ENCODE measurements around the gene TCEAL5.
A peak's percentile ranks its signal among the peaks of the same experiment; 100 is the strongest.
"Not testable (repeated sequence)": the region's sequence is repeated elsewhere in the genome, so short reads cannot be mapped to it uniquely, and the experiment has no call there.

The TCEAL5 gene

DNA sequence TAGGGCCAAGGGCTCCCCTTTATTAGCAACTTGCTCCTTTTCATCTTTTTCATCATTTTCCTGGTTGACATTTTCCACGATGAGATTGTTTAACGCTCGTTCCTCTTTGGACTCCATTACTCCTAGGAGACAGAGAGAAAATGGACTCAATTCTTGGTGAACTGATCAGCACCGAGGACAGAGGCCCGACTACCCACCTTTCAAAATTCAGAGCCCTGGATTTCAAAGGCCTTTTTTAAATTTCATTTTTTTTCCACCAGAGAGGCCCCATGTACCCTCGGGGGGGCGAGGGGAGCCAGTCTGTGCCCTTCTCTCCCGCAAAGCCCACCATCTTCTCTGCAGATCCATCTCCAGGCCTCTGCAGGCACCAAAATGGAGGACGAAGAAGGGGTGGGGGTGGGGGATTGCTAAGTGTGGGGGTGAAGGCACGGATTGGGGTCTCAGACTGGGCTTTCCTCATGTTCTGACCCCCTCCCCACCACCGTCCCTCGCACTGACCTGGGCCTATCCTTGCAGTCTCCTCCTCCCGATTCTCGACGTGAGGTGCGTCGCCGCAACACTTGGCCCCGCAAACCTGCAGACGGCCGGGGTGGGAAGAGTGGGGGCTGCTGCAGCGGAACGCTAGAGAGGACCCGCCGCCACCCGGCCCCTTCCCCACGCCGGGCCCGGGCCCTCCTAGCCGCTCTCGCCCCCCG lies 33.5 kb upstream of the TCEAL5 start:
- Histone ChIP-seq H3K4ac (ENCODE audit: low read length) (no peak overlapping the region), H3K36me3 (replicated peaks in 1 of 2; ENCODE audit: control insufficient read depth in 2 of 2, insufficient read depth in 2 of 2, low read length in 2 of 2) (no peaks in the 10 kb centered on the region), H3K27ac (replicated peaks; ENCODE audit: low read length) (no peak overlapping the region), H4K8ac (ENCODE audit: low read depth, low read length) (no peak overlapping the region), H3K4me3 (ENCODE audit: low read length in 2 of 2) (peak overlapping the region; percentile 64 to 95), H2AFZ (ENCODE audit: low read length) (peak overlapping the region; percentile 88), H3K4me2 (ENCODE audit: insufficient read depth, low read length, poor library complexity, severe bottlenecking) (peak overlapping the region; percentile 57), H3K9ac (ENCODE audit: low read depth, low read length, poor library complexity) (peak overlapping the region; percentile 60), H2BK120ac (ENCODE audit: low read depth, low read length) (no peak overlapping the region), H3K14ac (ENCODE audit: low read length) (peak overlapping the region; percentile 56), H2BK12ac (ENCODE audit: low read length) (no peak overlapping the region), H3K18ac (ENCODE audit: low read length) (no peak overlapping the region), H3K4me1 (ENCODE audit: control insufficient read depth in 2 of 2, insufficient read depth in 1 of 2, low read depth in 1 of 2, low read length in 2 of 2) (no peaks in the 10 kb centered on the region), H4K91ac (ENCODE audit: low read depth, low read length, poor library complexity) (no peak overlapping the region), H2BK5ac (ENCODE audit: low read length) (no peak overlapping the region), H3K79me1 (ENCODE audit: low read depth, low read length) (no peaks in the 10 kb centered on the region), H3K27me3 (ENCODE audit: control insufficient read depth in 3 of 3, insufficient read depth in 3 of 3, low read depth in 1 of 3, low read length in 3 of 3) (peaks cover 0 to 21% (median 0%) of the 10 kb centered on the region in 3 experiments), H3K23ac (ENCODE audit: low read depth, low read length, poor library complexity) (no peak overlapping the region), H2BK15ac (ENCODE audit: low read length) (no peak overlapping the region), H2AK5ac (ENCODE audit: low read depth, low read length) (no peak overlapping the region), H3K9me3 (replicated peaks in 1 of 2; ENCODE audit: control insufficient read depth in 2 of 2, insufficient read depth in 1 of 2, low read depth in 1 of 2, low read length in 2 of 2) (no peaks in the 10 kb centered on the region)
- no CpG with 5 or more reads among the region's 32 CpGs for WGBS, 2 donors (ENCODE audit: extremely low coverage in 2 of 2, insufficient read length in 2 of 2, insufficient replicate concordance in 1 of 2)
- no peak for DNase-seq (ENCODE audit: low spot score)

DNA sequence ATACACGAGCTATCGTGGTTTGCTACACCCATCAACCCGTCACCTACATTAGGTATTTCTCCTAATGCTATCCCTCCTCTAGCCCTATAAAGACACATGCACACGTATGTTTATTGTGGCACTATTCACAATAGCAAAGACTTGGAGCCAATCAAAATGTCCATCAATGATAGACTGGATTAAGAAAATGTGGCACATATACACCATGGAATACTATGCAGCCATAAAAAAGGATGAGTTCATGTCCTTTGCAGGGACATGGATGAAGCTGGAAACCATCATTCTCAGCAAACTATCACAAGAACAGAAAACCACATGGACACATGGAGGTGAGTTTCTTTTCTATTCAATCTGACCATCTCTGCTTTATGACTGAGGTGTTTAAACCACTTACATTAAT lies 29.1 kb upstream of the TCEAL5 start:
- DNase-seq (ENCODE audit: low spot score) = not testable (repeated sequence)

DNA sequence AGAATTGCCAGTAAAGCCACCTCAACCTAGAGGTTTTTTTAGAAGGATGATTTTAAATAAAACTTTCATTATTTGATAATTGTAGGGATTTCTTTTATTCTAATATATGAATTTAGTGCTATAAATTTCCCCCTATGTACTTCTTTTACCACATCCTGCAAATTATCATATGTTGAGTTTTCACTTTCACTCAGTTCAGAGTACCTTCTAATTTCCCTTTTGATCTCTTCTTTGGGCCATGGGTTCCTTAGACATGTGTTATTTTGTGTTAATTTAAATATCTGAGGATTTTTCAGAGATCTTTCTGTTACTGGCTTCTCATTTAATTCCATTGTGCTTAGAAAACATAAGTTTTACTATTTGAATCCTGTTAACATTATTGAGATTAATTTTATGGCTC lies 28.2 kb upstream of the TCEAL5 start:
- Histone ChIP-seq H3K4me2 (ENCODE audit: insufficient read depth, low read length, poor library complexity, severe bottlenecking) (no peak overlapping the region), H3K27me3 (ENCODE audit: control insufficient read depth in 3 of 3, insufficient read depth in 3 of 3, low read depth in 1 of 3, low read length in 3 of 3) (peaks cover 0 to 12% (median 0%) of the 10 kb centered on the region in 3 experiments), H3K79me1 (ENCODE audit: low read depth, low read length) (no peaks in the 10 kb centered on the region), H2AK5ac (ENCODE audit: low read depth, low read length) (no peak overlapping the region), H3K4ac (ENCODE audit: low read length) (no peak overlapping the region), H3K27ac (replicated peaks; ENCODE audit: low read length) (no peak overlapping the region), H4K8ac (ENCODE audit: low read depth, low read length) (no peak overlapping the region), H4K91ac (ENCODE audit: low read depth, low read length, poor library complexity) (no peak overlapping the region), H3K9ac (ENCODE audit: low read depth, low read length, poor library complexity) (no peak overlapping the region), H3K18ac (ENCODE audit: low read length) (no peak overlapping the region), H3K4me3 (ENCODE audit: low read length in 2 of 2) (no peak overlapping the region), H3K23ac (ENCODE audit: low read depth, low read length, poor library complexity) (no peak overlapping the region), H2BK5ac (ENCODE audit: low read length) (no peak overlapping the region), H2BK12ac (ENCODE audit: low read length) (no peak overlapping the region), H3K9me3 (replicated peaks in 1 of 2; ENCODE audit: control insufficient read depth in 2 of 2, insufficient read depth in 1 of 2, low read depth in 1 of 2, low read length in 2 of 2) (no peaks in the 10 kb centered on the region), H3K36me3 (replicated peaks in 1 of 2; ENCODE audit: control insufficient read depth in 2 of 2, insufficient read depth in 2 of 2, low read length in 2 of 2) (no peaks in the 10 kb centered on the region), H2BK15ac (ENCODE audit: low read length) (no peak overlapping the region), H3K14ac (ENCODE audit: low read length) (no peak overlapping the region), H2BK120ac (ENCODE audit: low read depth, low read length) (no peak overlapping the region), H2AFZ (ENCODE audit: low read length) (no peak overlapping the region), H3K4me1 (ENCODE audit: control insufficient read depth in 2 of 2, insufficient read depth in 1 of 2, low read depth in 1 of 2, low read length in 2 of 2) (no peaks in the 10 kb centered on the region)
- no peak for DNase-seq (ENCODE audit: low spot score)

More for the DNA sequence above, 29.1 kb upstream of the TCEAL5 start:
- H3K4ac ChIP-seq (ENCODE audit: low read length); H3K9ac ChIP-seq (ENCODE audit: low read depth, low read length, poor library complexity); H3K79me1 ChIP-seq (ENCODE audit: low read depth, low read length); H3K9me3 ChIP-seq (replicated peaks in 1 of 2; ENCODE audit: control insufficient read depth in 2 of 2, insufficient read depth in 1 of 2, low read depth in 1 of 2, low read length in 2 of 2); H2AFZ ChIP-seq (ENCODE audit: low read length); H2BK120ac ChIP-seq (ENCODE audit: low read depth, low read length); H4K8ac ChIP-seq (ENCODE audit: low read depth, low read length); H3K18ac ChIP-seq (ENCODE audit: low read length); H3K23ac ChIP-seq (ENCODE audit: low read depth, low read length, poor library complexity); H2BK15ac ChIP-seq (ENCODE audit: low read length); H4K91ac ChIP-seq (ENCODE audit: low read depth, low read length, poor library complexity); H3K4me2 ChIP-seq (ENCODE audit: insufficient read depth, low read length, poor library complexity, severe bottlenecking); H2AK5ac ChIP-seq (ENCODE audit: low read depth, low read length); H3K14ac ChIP-seq (ENCODE audit: low read length); H3K4me1 ChIP-seq (ENCODE audit: control insufficient read depth in 2 of 2, insufficient read depth in 1 of 2, low read depth in 1 of 2, low read length in 2 of 2); H2BK5ac ChIP-seq (ENCODE audit: low read length); H2BK12ac ChIP-seq (ENCODE audit: low read length); H3K36me3 ChIP-seq (replicated peaks in 1 of 2; ENCODE audit: control insufficient read depth in 2 of 2, insufficient read depth in 2 of 2, low read length in 2 of 2); H3K27ac ChIP-seq (replicated peaks; ENCODE audit: low read length); H3K4me3 ChIP-seq (ENCODE audit: low read length in 2 of 2): not testable (repeated sequence)
- WGBS, 2 donors (ENCODE audit: extremely low coverage in 2 of 2, insufficient read length in 2 of 2, insufficient replicate concordance in 1 of 2) = no CpG with 5 or more reads among the region's 4 CpGs
- peaks cover 0 to 12% (median 0%) of the 10 kb centered on the region in 3 experiments for H3K27me3 ChIP-seq (ENCODE audit: control insufficient read depth in 3 of 3, insufficient read depth in 3 of 3, low read depth in 1 of 3, low read length in 3 of 3)

DNA sequence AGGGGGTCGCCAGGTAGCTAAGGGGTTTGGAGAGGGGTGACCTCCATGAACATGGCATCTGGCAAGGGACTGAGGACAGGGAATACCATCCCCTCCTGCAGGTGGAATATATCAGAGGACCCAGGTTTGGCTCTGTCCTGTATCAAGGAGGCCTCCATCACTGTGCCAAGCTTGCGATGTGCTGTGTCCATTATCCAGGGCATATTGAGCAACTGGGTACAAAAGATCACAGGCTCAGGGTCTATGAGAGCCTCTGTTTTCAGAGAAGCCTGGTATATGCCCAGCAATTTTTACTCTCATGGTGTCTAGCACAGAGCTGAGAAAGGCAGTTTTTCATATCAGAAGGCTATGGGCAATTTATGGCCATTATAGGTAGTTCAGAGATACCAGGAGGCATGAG lies 16.6 kb upstream of the TCEAL5 start:
- Histone ChIP-seq H3K4ac (ENCODE audit: low read length) (no peak overlapping the region), H2BK5ac (ENCODE audit: low read length) (no peak overlapping the region), H2BK12ac (ENCODE audit: low read length) (no peak overlapping the region), H3K36me3 (replicated peaks in 1 of 2; ENCODE audit: control insufficient read depth in 2 of 2, insufficient read depth in 2 of 2, low read length in 2 of 2) (no peaks in the 10 kb centered on the region), H4K91ac (ENCODE audit: low read depth, low read length, poor library complexity) (no peak overlapping the region), H3K14ac (ENCODE audit: low read length) (no peak overlapping the region), H3K18ac (ENCODE audit: low read length) (no peak overlapping the region), H3K4me3 (ENCODE audit: low read length in 2 of 2) (no peak overlapping the region), H3K27ac (replicated peaks; ENCODE audit: low read length) (no peak overlapping the region), H2BK15ac (ENCODE audit: low read length) (no peak overlapping the region), H3K27me3 (ENCODE audit: control insufficient read depth in 3 of 3, insufficient read depth in 3 of 3, low read depth in 1 of 3, low read length in 3 of 3) (peaks cover 0 to 18% (median 0%) of the 10 kb centered on the region in 3 experiments), H3K79me1 (ENCODE audit: low read depth, low read length) (no peaks in the 10 kb centered on the region), H3K9ac (ENCODE audit: low read depth, low read length, poor library complexity) (no peak overlapping the region), H2AK5ac (ENCODE audit: low read depth, low read length) (no peak overlapping the region), H3K23ac (ENCODE audit: low read depth, low read length, poor library complexity) (no peak overlapping the region), H2BK120ac (ENCODE audit: low read depth, low read length) (no peak overlapping the region), H3K4me2 (ENCODE audit: insufficient read depth, low read length, poor library complexity, severe bottlenecking) (no peak overlapping the region), H4K8ac (ENCODE audit: low read depth, low read length) (no peak overlapping the region), H2AFZ (ENCODE audit: low read length) (no peak overlapping the region), H3K4me1 (ENCODE audit: control insufficient read depth in 2 of 2, insufficient read depth in 1 of 2, low read depth in 1 of 2, low read length in 2 of 2) (no peaks in the 10 kb centered on the region), H3K9me3 (replicated peaks in 1 of 2; ENCODE audit: control insufficient read depth in 2 of 2, insufficient read depth in 1 of 2, low read depth in 1 of 2, low read length in 2 of 2) (peaks cover 0 to 2% of the 10 kb centered on the region in 2 donors)
- no CpG with 5 or more reads among the region's 2 CpGs for WGBS, 2 donors (ENCODE audit: extremely low coverage in 2 of 2, insufficient read length in 2 of 2, insufficient replicate concordance in 1 of 2)
- no peak for DNase-seq (ENCODE audit: low spot score)

Measured in neuronal stem cell (in vitro differentiated cells).